Fibroblast of villous mesenchyme (primary cell): ENCODE measurements around the gene HOXB13. TPM values are rescaled to one million over a fixed set of nuclear protein-coding genes. Genes with fewer than 3 reads are reported as not detected.

Experiments
- DNase-seq: peaks from one replicate; pipeline ENCODE4 v3.0.0-alpha.2; 2010; ENCODE audit warnings: low read depth
- H3K4me3 ChIP-seq: 2 replicates; pipeline ENCODE4 v1.5.1; 2011; ENCODE audit warnings: low read depth, mild to moderate bottlenecking, low read length
- CTCF ChIP-seq: IDR thresholded peaks from 2 replicates; pipeline ENCODE4 v1.5.1; 2012; ENCODE audit warnings: low read depth, mild to moderate bottlenecking, low read length; ENCODE audit not compliant: insufficient read depth
- total RNA-seq: library from RNA; depleted of rRNA; stranded (reverse); fragments of >200 nt; gene quantifications from 2 replicates; pipeline ENCODE4 v1.2.3, GENCODE V29; 2012

The HOXB13 gene
- total RNA-seq, 1 donor = under 0.01 TPM

GRCh38 chr17:48738803-48739526 lies 10.4 kb upstream of the HOXB13 start:
- TF ChIP-seq CTCF = no peak
- DNase-seq = no peak
- no peak overlapping the region for H3K4me3 ChIP-seq

- H3K4me3 ChIP-seq = no peak overlapping the region
- TF ChIP-seq CTCF = no peak
- DNase-seq = no peak
Measured at GRCh38 chr17:48738424-48738802, 9.9 kb upstream of the HOXB13 start.

- H3K4me3 ChIP-seq = no peak overlapping the region
- no peak for TF ChIP-seq CTCF
- DNase-seq = no peak
Measured at GRCh38 chr17:48737330-48738043, 8.9 kb upstream of the HOXB13 start.

GRCh38 chr17:48735062-48735351 lies 6.5 kb upstream of the HOXB13 start:
- no peak for DNase-seq
- H3K4me3 ChIP-seq = no peak overlapping the region
- no peak for TF ChIP-seq CTCF

- no peak overlapping the region for H3K4me3 ChIP-seq
- DNase-seq = no peak
- TF ChIP-seq CTCF = no peak
Measured at GRCh38 chr17:48734333-48735061, 5.9 kb upstream of the HOXB13 start.

- DNase-seq = no peak
- TF ChIP-seq CTCF = no peak
- no peak overlapping the region for H3K4me3 ChIP-seq
Measured at GRCh38 chr17:48733632-48734328, 5.2 kb upstream of the HOXB13 start.
